T-cell (primary cell): ENCODE results near the gene C12orf50. TPM values are rescaled to one million over a fixed set of nuclear protein-coding genes. Genes with fewer than 3 reads are reported as not detected.

Source experiments
- ATAC-seq, 4 experiments: fragments of 200-7000 bp in 3 of 4; fragments of 150-1000 bp in 1 of 4; cut with Tn5 transposase; replicated peaks in 1 of 4; 1 replicate in 3 of 4; 2 replicates in 1 of 4; pipeline ENCODE4 v1.10.0; 2021; ENCODE audit warnings: moderate library complexity in 3 of 4, mild to moderate bottlenecking in 2 of 4, moderate number of reproducible peaks in 1 of 4
- CTCF ChIA-PET, 2 donors: fragments of 300-600 bp; sonication (Branson Sonifier 250); formaldehyde crosslinking; loops; one replicate each; lab custom pipeline; 2022; ENCODE audit warnings: antibody characterized with exemption in 2 of 2; lab: Charles Lee
- POLR2A ChIA-PET, 2 donors: fragments of 300-600 bp; sonication (Branson Sonifier 250); formaldehyde crosslinking; loops; one replicate each; lab custom pipeline; 2022; ENCODE audit warnings: antibody characterized with exemption in 2 of 2; lab: Charles Lee
- DNase-seq, 35 experiments: peaks; one replicate each; pipeline versions ENCODE4 v3.0.0 to v3.0.0-alpha.2; 2013 to 2023
- H3K27ac ChIP-seq: one replicate; pipeline ENCODE4 v1.5.1; 2013; ENCODE audit warnings: low read length
- H3K27me3 ChIP-seq, 2 experiments: replicated peaks in 1 of 2; 1 replicate in 1 of 2; 2 replicates in 1 of 2; pipeline versions ENCODE4 v1.6.1 to v1.7.0; 2013; ENCODE audit warnings: low read length in 1 of 2, mixed read lengths in 1 of 2; ENCODE audit not compliant: control insufficient read depth in 2 of 2, insufficient read depth in 2 of 2; ENCODE audit errors: extremely low read depth in 1 of 2
- H3K36me3 ChIP-seq, 2 donors: 1 replicate in 1 of 2; 2 replicates in 1 of 2; pipeline versions ENCODE4 v1.6.1 to v1.7.0; 2013; ENCODE audit warnings: low read length in 1 of 2; ENCODE audit not compliant: control insufficient read depth in 2 of 2, insufficient read depth in 1 of 2; ENCODE audit errors: extremely low read depth in 1 of 2
- H3K4me1 ChIP-seq, 2 experiments: 1 replicate in 1 of 2; 2 replicates in 1 of 2; pipeline versions ENCODE4 v1.6.1 to v1.7.0; 2013; ENCODE audit warnings: low read length in 2 of 2, mixed read lengths in 1 of 2; ENCODE audit not compliant: insufficient read depth in 2 of 2, control insufficient read depth in 1 of 2; ENCODE audit errors: extremely low read depth in 1 of 2
- H3K4me3 ChIP-seq, 2 donors: 1 replicate in 1 of 2; 2 replicates in 1 of 2; pipeline versions ENCODE4 v1.5.1 to v1.7.0; 2013; ENCODE audit warnings: mild to moderate bottlenecking in 2 of 2, low read length in 1 of 2, moderate library complexity in 1 of 2; ENCODE audit not compliant: control insufficient read depth in 1 of 2; ENCODE audit errors: extremely low read depth in 1 of 2
- H3K9me3 ChIP-seq: 2 replicates; pipeline ENCODE4 v1.7.0; 2013
- H3K27ac Mint-ChIP-seq, 2 donors: one replicate each; pipeline ENCODE4 v1.8.0; 2020 to 2021; ENCODE audit warnings: mild to moderate bottlenecking in 2 of 2, mixed read lengths in 2 of 2
- H3K27me3 Mint-ChIP-seq, 2 donors: one replicate each; pipeline ENCODE4 v1.8.0; 2021 to 2022; ENCODE audit warnings: mixed read lengths in 2 of 2
- H3K36me3 Mint-ChIP-seq: one replicate; pipeline ENCODE4 v1.8.0; 2021; ENCODE audit warnings: mixed read lengths
- H3K4me1 Mint-ChIP-seq, 3 donors: one replicate each; pipeline ENCODE4 v1.8.0; 2020 to 2022; ENCODE audit warnings: mixed read lengths in 3 of 3, mild to moderate bottlenecking in 1 of 3
- H3K4me3 Mint-ChIP-seq, 3 donors: one replicate each; pipeline ENCODE4 v1.8.0; 2020 to 2022; ENCODE audit warnings: mild to moderate bottlenecking in 3 of 3, mixed read lengths in 3 of 3, moderate library complexity in 3 of 3
- H3K9me3 Mint-ChIP-seq, 3 donors: one replicate each; pipeline ENCODE4 v1.8.0; 2020 to 2022; ENCODE audit warnings: mixed read lengths in 3 of 3
- WGBS: methylation state at CpG from one replicate; pipeline ENCODE4 v1.1.5; 2013; ENCODE audit warnings: missing lambda C conversion rate; ENCODE audit not compliant: insufficient coverage; 5-methylcytosine and 5-hydroxymethylcytosine counted together
- total RNA-seq, 35 experiments: library from RNA in 6 of 35; stranded (reverse) in 6 of 35; fragments of 120-200 nt in 1 of 35; gene quantifications; one replicate each; pipeline versions ENCODE4 v1.2.1 to v1.2.4 and lab custom pipeline; 2013 to 2026

Gene C12orf50
- total RNA-seq, 5 donors from 2014 or later (not counting 1 experiment from before 2014, with no cell fraction given), result 0.07 to 0.15 (median 0.10) TPM; not detected in 1

- Mint-ChIP-seq H3K27ac (peak overlapping the region in 1 of 2 donors; percentile 40), H3K36me3 (peaks cover 37% of the 10 kb centered on the region), H3K4me3 (no peak overlapping the region), H3K4me1 (no peaks in the 10 kb centered on the region), H3K27me3 (no peaks in the 10 kb centered on the region), H3K9me3 (no peaks in the 10 kb centered on the region)
- no CpG with 5 or more reads among the region's 2 CpGs for WGBS
- DNase-seq (no peak), ATAC-seq (no peak)
- H3K4me1 ChIP-seq, result no peaks in the 10 kb centered on the region
- H3K27me3 ChIP-seq, result no peaks in the 10 kb centered on the region
- POLR2A ChIA-PET, result no interaction called here
- no peak overlapping the region for H3K4me3 ChIP-seq
- peaks cover 2 to 40% of the 10 kb centered on the region in 2 donors for H3K36me3 ChIP-seq
- no peak overlapping the region for H3K27ac ChIP-seq
- CTCF ChIA-PET, result no interaction called here
- H3K9me3 ChIP-seq, result no peaks in the 10 kb centered on the region
Measured at GRCh38 chr12:88056571-88056970, 27.4 kb upstream of the C12orf50 start.

- H3K9me3 Mint-ChIP-seq, result no peaks in the 10 kb centered on the region
- Histone ChIP-seq H3K4me3 (no peak overlapping the region), H3K27me3 (no peaks in the 10 kb centered on the region), H3K36me3 (peaks cover 0 to 51% of the 10 kb centered on the region in 2 donors), H3K4me1 (no peaks in the 10 kb centered on the region), H3K9me3 (no peaks in the 10 kb centered on the region), H3K27ac (no peak overlapping the region)
- POLR2A ChIA-PET, result no interaction called here
- no peaks in the 10 kb centered on the region for H3K27me3 Mint-ChIP-seq
- WGBS, result no CpG with 5 or more reads among the region's 1 CpG
- peak in 1 of 35 experiments; percentile 26 for DNase-seq
- CTCF ChIA-PET, result no interaction called here
- ATAC-seq, result no peak
- no peaks in the 10 kb centered on the region for H3K4me1 Mint-ChIP-seq
- H3K4me3 Mint-ChIP-seq, result no peak overlapping the region
- peaks cover 32% of the 10 kb centered on the region for H3K36me3 Mint-ChIP-seq
- peak overlapping the region in 1 of 2 donors; percentile 68 for H3K27ac Mint-ChIP-seq
Measured at GRCh38 chr12:88052686-88053085, 23.5 kb upstream of the C12orf50 start.

DNA sequence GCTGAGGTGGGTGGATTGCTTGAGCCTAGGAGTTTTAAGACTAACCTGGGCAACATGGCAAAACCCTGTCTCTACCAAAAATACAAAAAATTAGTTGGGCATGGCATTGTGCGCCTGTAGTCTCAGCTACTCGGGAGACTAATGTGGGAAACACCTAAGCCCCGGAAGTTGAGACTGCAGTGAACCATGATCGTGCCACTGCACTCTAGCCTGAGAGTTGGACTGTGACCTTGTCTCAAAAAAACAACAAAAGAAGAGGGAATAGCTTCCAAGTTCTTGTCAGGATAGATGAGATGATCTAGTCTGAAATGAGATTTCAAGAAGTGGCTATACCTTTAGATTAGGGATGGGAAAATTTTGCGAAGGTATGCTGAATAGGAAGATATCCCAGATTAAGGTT lies 14.8 kb upstream of the C12orf50 start:
- peaks cover 45% of the 10 kb centered on the region for H3K36me3 Mint-ChIP-seq
- no peak overlapping the region for H3K27ac Mint-ChIP-seq
- Histone ChIP-seq H3K9me3 (no peaks in the 10 kb centered on the region), H3K4me3 (no peak overlapping the region), H3K4me1 (no peaks in the 10 kb centered on the region), H3K27ac (no peak overlapping the region), H3K36me3 (peaks cover 0 to 43% of the 10 kb centered on the region in 2 donors), H3K27me3 (no peaks in the 10 kb centered on the region)
- no peak overlapping the region for H3K4me3 Mint-ChIP-seq
- no peaks in the 10 kb centered on the region for H3K9me3 Mint-ChIP-seq
- CTCF ChIA-PET, result no interaction called here
- H3K4me1 Mint-ChIP-seq, result peaks cover 10 to 31% (median 22%) of the 10 kb centered on the region in 3 donors
- 90% methylated on average over 3 of the region's 5 CpGs for WGBS
- ATAC-seq (no peak), DNase-seq (no peak)
- POLR2A ChIA-PET, result interaction anchor here in 1 of 2 donors (0.6 kb wide), 1 partner anchor 1134 kb away, joined by 3 read pairs; no protein-coding TSS in a partner anchor
- H3K27me3 Mint-ChIP-seq, result no peaks in the 10 kb centered on the region

DNA sequence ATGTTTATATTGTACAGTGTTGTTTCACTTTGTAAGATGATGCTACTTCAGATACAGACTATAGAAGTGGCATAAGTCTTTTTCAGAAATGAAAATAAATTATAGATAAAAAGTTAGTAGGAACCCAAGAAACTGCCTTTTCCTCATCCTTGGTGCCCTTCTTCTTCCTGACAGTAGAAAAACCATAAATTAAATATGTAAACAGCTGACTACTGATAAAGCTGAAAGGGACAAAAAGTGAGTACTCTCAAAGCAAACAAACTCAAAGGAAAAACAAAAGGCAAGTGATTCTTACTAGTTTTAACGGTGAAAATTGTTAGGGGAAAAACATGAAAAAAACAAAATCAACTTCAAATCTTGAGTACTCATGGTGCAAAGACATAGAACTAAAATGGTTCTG lies 8.6 kb upstream of the C12orf50 start:
- H3K9me3 Mint-ChIP-seq, result no peaks in the 10 kb centered on the region
- Histone ChIP-seq H3K9me3 (no peaks in the 10 kb centered on the region), H3K27me3 (no peaks in the 10 kb centered on the region), H3K27ac (no peak overlapping the region), H3K36me3 (no peaks in the 10 kb centered on the region), H3K4me3 (no peak overlapping the region), H3K4me1 (peaks cover 9 to 15% of the 10 kb centered on the region in 2 experiments)
- DNase-seq (no peak), ATAC-seq (no peak)
- H3K4me1 Mint-ChIP-seq, result peaks cover 58 to 71% (median 66%) of the 10 kb centered on the region in 3 donors
- H3K27me3 Mint-ChIP-seq, result no peaks in the 10 kb centered on the region
- H3K4me3 Mint-ChIP-seq, result no peak overlapping the region
- POLR2A ChIA-PET, result interaction anchor here in 1 of 2 donors (0.6 kb wide), 1 partner anchor 28 kb away, joined by 3 read pairs; no protein-coding TSS in a partner anchor
- H3K36me3 Mint-ChIP-seq, result peaks cover 7% of the 10 kb centered on the region
- H3K27ac Mint-ChIP-seq, result peak overlapping the region in 1 of 2 donors; percentile 34
- no CpG with 5 or more reads among the region's 1 CpG for WGBS
- CTCF ChIA-PET, result no interaction called here

- H3K9me3 ChIP-seq, result no peaks in the 10 kb centered on the region
- peak overlapping the region; percentile 95 to 97 (median 96) for H3K4me3 Mint-ChIP-seq
- no peaks in the 10 kb centered on the region for H3K9me3 Mint-ChIP-seq
- POLR2A ChIA-PET, result interaction anchor here (0.6 to 0.9 kb wide), 3 partner anchors 10 to 1544 kb away, joined by 3 to 5 read pairs (median 4); no protein-coding TSS in a partner anchor
- peaks cover 7% of the 10 kb centered on the region for H3K36me3 Mint-ChIP-seq
- no peaks in the 10 kb centered on the region for H3K36me3 ChIP-seq
- CTCF ChIA-PET, result no interaction called here
- WGBS, result no CpG with 5 or more reads among the region's 5 CpGs
- H3K4me3 ChIP-seq, result peak overlapping the region; percentile 75 to 91
- no peaks in the 10 kb centered on the region for H3K27me3 Mint-ChIP-seq
- peak overlapping the region in 1 of 2 donors; percentile 93 for H3K27ac Mint-ChIP-seq
- DNase-seq (no peak), ATAC-seq (no peak)
- no peak overlapping the region for H3K27ac ChIP-seq
- peaks cover 58 to 62% (median 62%) of the 10 kb centered on the region in 3 donors for H3K4me1 Mint-ChIP-seq
- peaks cover 9 to 15% of the 10 kb centered on the region in 2 experiments for H3K4me1 ChIP-seq
- H3K27me3 ChIP-seq, result no peaks in the 10 kb centered on the region
Measured at GRCh38 chr12:88036353-88036965, 7.3 kb upstream of the C12orf50 start.

DNA sequence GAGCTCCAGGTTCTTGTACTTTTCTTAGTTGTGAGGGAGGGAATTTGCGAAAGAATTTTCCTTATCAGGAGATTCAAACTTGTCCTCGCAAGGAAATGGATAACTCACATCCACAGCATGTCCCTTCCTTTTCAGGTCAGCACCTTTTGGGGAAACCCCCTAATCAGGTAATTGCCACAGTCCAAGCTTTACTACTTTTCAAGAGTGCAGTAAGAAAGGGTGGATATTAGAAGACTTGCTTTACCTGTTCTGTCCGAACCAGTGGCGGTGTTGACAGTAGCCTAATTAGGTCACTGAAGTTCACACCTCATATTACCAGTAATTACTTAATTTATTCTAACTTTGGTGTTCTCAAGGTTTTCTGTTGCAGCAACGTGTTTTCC lies 6.7 kb upstream of the C12orf50 start:
- WGBS, result no CpG with 5 or more reads among the region's 5 CpGs
- POLR2A ChIA-PET, result no interaction called here
- Histone ChIP-seq H3K36me3 (no peaks in the 10 kb centered on the region), H3K27me3 (no peaks in the 10 kb centered on the region), H3K27ac (peak overlapping the region; percentile 54), H3K4me3 (peak overlapping the region; percentile 75 to 91), H3K9me3 (no peaks in the 10 kb centered on the region), H3K4me1 (peaks cover 9 to 15% of the 10 kb centered on the region in 2 experiments)
- CTCF ChIA-PET, result interaction anchor here in 1 of 2 donors (0.7 kb wide), 1 partner anchor 106 kb away, joined by 3 read pairs; the partner anchor contains the start of gene CEP290
- H3K36me3 Mint-ChIP-seq, result peaks cover 4% of the 10 kb centered on the region
- no peaks in the 10 kb centered on the region for H3K27me3 Mint-ChIP-seq
- peak overlapping the region in 1 of 2 donors; percentile 93 for H3K27ac Mint-ChIP-seq
- H3K4me1 Mint-ChIP-seq, result peaks cover 57 to 58% (median 58%) of the 10 kb centered on the region in 3 donors
- peak in 1 of 4 experiments; percentile 3 for ATAC-seq
- DNase-seq, result no peak
- peak overlapping the region; percentile 95 to 97 (median 96) for H3K4me3 Mint-ChIP-seq
- no peaks in the 10 kb centered on the region for H3K9me3 Mint-ChIP-seq
